LNCAP (cell line): ENCODE measurements around the gene KIF24.

ENCODE experiments used
- CTCF ChIP-seq: fragments of 450-650 bp; IDR thresholded peaks from 2 replicates; pipeline ENCODE4 v1.5.1; 2017; ENCODE audit warnings: mild to moderate bottlenecking

KIF24 gene

GRCh38 chr9:34346873-34347799 is 18.1 kb upstream of the KIF24 start:
- no peak for TF ChIP-seq CTCF

- TF ChIP-seq CTCF, result no peak
Measured at GRCh38 chr9:34343605-34344004, 14.5 kb upstream of the KIF24 start.

- no peak for TF ChIP-seq CTCF
Measured at GRCh38 chr9:34343090-34343489, 14.0 kb upstream of the KIF24 start.

GRCh38 chr9:34341659-34342295 is 12.7 kb upstream of the KIF24 start:
- TF ChIP-seq CTCF, result no peak

GRCh38 chr9:34338665-34339385 is 9.8 kb upstream of the KIF24 start:
- TF ChIP-seq CTCF, result no peak

- peak; percentile 13; the same call in 1 of the 2 replicates for TF ChIP-seq CTCF
Measured at GRCh38 chr9:34337403-34337802, 8.3 kb upstream of the KIF24 start.

GRCh38 chr9:34335376-34335775 is 6.3 kb upstream of the KIF24 start:
- TF ChIP-seq CTCF, result no peak
